Gastrocnemius medialis (tissue), 4 donors: ENCODE data around the gene ZNF516.

Source experiments
- POLR2A ChIP-seq, 2 donors: fragments of 450-650 bp; IDR thresholded peaks; one replicate each; pipeline ENCODE4 v1.6.1; 2017; ENCODE audit warnings: antibody characterized with exemption in 2 of 2, mild to moderate bottlenecking in 2 of 2, moderate library complexity in 2 of 2
- TF ChIP-seq, protein P1 (sequence below), 5 experiments: fragments of 450-650 bp in 3 of 5; fragments of 200-600 bp in 2 of 5; sonication (generic) in 2 of 5; IDR thresholded peaks in 4 of 5; conservative IDR thresholded peaks in 1 of 5; 1 replicate in 4 of 5; 2 replicates in 1 of 5; pipeline ENCODE4 v1.5.1; 2016 to 2019; ENCODE audit warnings: antibody characterized with exemption in 5 of 5, mild to moderate bottlenecking in 3 of 5, moderate library complexity in 3 of 5

DNA sequence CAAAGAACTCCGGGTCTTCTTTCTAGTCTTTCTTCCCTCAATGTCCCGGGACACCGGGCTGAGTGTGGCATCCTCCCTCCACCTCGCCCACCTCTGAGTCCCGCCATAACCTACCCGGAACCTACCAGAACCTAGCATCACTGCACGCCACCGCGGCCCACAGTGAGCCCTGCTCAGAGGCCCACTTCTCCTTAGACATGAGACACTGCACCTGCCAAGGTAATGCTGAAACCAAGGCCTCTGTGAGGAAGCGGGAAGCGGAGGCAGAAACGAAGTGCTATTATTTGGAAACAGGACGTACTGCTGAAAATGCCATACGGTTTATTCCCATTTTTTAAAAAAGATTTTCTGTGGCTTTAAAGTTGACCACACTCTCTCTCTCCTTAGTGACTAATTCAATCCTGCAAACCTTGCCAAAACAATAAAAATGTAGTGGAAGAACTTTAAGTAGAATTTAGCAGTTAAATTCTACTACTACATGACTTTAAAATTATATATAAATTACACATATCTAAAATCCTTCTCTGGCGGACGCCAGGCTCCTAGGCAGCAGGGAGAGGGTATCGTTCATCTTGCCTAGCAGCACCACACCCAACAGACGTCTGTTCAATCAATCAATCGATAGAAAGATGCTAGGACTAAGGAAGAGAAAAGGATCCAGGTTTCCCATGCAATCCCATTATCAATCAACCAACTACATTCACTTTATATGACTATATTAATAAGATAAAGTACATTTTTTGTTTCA is 82.0 kb downstream of the ZNF516 start:
- TF ChIP-seq, protein P1, sequence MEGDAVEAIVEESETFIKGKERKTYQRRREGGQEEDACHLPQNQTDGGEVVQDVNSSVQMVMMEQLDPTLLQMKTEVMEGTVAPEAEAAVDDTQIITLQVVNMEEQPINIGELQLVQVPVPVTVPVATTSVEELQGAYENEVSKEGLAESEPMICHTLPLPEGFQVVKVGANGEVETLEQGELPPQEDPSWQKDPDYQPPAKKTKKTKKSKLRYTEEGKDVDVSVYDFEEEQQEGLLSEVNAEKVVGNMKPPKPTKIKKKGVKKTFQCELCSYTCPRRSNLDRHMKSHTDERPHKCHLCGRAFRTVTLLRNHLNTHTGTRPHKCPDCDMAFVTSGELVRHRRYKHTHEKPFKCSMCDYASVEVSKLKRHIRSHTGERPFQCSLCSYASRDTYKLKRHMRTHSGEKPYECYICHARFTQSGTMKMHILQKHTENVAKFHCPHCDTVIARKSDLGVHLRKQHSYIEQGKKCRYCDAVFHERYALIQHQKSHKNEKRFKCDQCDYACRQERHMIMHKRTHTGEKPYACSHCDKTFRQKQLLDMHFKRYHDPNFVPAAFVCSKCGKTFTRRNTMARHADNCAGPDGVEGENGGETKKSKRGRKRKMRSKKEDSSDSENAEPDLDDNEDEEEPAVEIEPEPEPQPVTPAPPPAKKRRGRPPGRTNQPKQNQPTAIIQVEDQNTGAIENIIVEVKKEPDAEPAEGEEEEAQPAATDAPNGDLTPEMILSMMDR (IDR thresholded peaks at IDR 0.05 in 4 of 5, conservative IDR thresholded peaks at IDR 0.05 in 1 of 5), result no peak
- TF ChIP-seq POLR2A (IDR thresholded peaks at IDR 0.05), result no peak
